Raji (cell line): ENCODE results near the gene NPAP1.

Experiments used
- POLR2A ChIP-seq: IDR thresholded peaks from 2 replicates; pipeline ENCODE4 v1.6.1; 2011; ENCODE audit warnings: low read depth, low read length, control low read depth; ENCODE audit not compliant: insufficient read depth

Gene NPAP1

GRCh38 chr15:24675332-24676144, at the start of gene NPAP1:
NPAP1 (plus strand) TSS chr15:24675775; CDS start chr15:24675868, 93 bp downstream.
- TF ChIP-seq POLR2A = no peak

- TF ChIP-seq POLR2A = no peak
These were observed 48.1 kb upstream of the NPAP1 start for GRCh38 chr15:24627443-24627842.

- no peak for TF ChIP-seq POLR2A
These were observed 42.5 kb upstream of the NPAP1 start for GRCh38 chr15:24633082-24633481.

- no peak for TF ChIP-seq POLR2A
These were observed 29.9 kb upstream of the NPAP1 start for GRCh38 chr15:24645627-24646026.

GRCh38 chr15:24659622-24660021, 16.0 kb upstream of the NPAP1 start:
- no peak for TF ChIP-seq POLR2A

GRCh38 chr15:24662991-24663390, 12.6 kb upstream of the NPAP1 start:
- no peak for TF ChIP-seq POLR2A

- TF ChIP-seq POLR2A = no peak
These were observed 856 bp downstream of the NPAP1 start for GRCh38 chr15:24676431-24676830.

- no peak for TF ChIP-seq POLR2A
These were observed 2.9 kb downstream of the NPAP1 start for GRCh38 chr15:24678485-24678884.

GRCh38 chr15:24682002-24682401, 6.4 kb downstream of the NPAP1 start:
- TF ChIP-seq POLR2A = no peak

- no peak for TF ChIP-seq POLR2A
These were observed 8.2 kb downstream of the NPAP1 start for GRCh38 chr15:24683736-24684135.

- no peak for TF ChIP-seq POLR2A
These were observed 8.7 kb downstream of the NPAP1 start for GRCh38 chr15:24684313-24684712.

GRCh38 chr15:24696201-24696600, 20.6 kb downstream of the NPAP1 start:
- TF ChIP-seq POLR2A = no peak

- TF ChIP-seq POLR2A = no peak
These were observed 21.3 kb downstream of the NPAP1 start for GRCh38 chr15:24696842-24697241.

GRCh38 chr15:24718289-24719082, 42.9 kb downstream of the NPAP1 start:
- TF ChIP-seq POLR2A = no peak

GRCh38 chr15:24729760-24730159, 54.2 kb downstream of the NPAP1 start:
- no peak for TF ChIP-seq POLR2A
